Activated gamma-delta T cell treated with anti-CD3 and anti-CD28 coated beads, Interleukin-2, amount 50 U/mL, for 16 hours (primary cell): ENCODE data around the gene PARD6B.
"Not testable (repeated sequence)": the region's sequence is repeated elsewhere in the genome, so short reads cannot be mapped to it uniquely, and the experiment has no call there.

Experiments
- DNase-seq: peaks from one replicate; pipeline ENCODE4 v3.0.0-alpha.2; 2020; ENCODE audit warnings: low read depth

Gene PARD6B

GRCh38 chr20:50774515-50774914 is 43.1 kb downstream of the PARD6B start:
- no peak for DNase-seq

GRCh38 chr20:50776122-50776817 is 44.9 kb downstream of the PARD6B start:
- DNase-seq, result no peak

GRCh38 chr20:50777373-50777772 is 46.0 kb downstream of the PARD6B start:
- DNase-seq, result no peak

- DNase-seq, result not testable (repeated sequence)
Observed at GRCh38 chr20:50778994-50779393, 47.6 kb downstream of the PARD6B start.

- DNase-seq, result no peak
Observed at GRCh38 chr20:50783390-50783789, 52.0 kb downstream of the PARD6B start.

- no peak for DNase-seq
Observed at GRCh38 chr20:50783903-50784302, 52.5 kb downstream of the PARD6B start.

- DNase-seq, result no peak
Observed at GRCh38 chr20:50784464-50784863, 53.1 kb downstream of the PARD6B start.

GRCh38 chr20:50786703-50787102 is 55.3 kb downstream of the PARD6B start:
- no peak for DNase-seq

GRCh38 chr20:50787181-50787580 is 55.8 kb downstream of the PARD6B start:
- DNase-seq, result no peak

- no peak for DNase-seq
Observed at GRCh38 chr20:50788045-50788991, 56.9 kb downstream of the PARD6B start.

GRCh38 chr20:50789968-50790650 is 58.7 kb downstream of the PARD6B start:
- no peak for DNase-seq

GRCh38 chr20:50790651-50791277 is 59.4 kb downstream of the PARD6B start:
- DNase-seq, result peak; percentile 61

- no peak for DNase-seq
Observed at GRCh38 chr20:50792708-50793574, 61.6 kb downstream of the PARD6B start.

GRCh38 chr20:50793575-50794016 is 62.2 kb downstream of the PARD6B start:
- DNase-seq, result not testable (repeated sequence)

GRCh38 chr20:50794181-50794845 is 62.9 kb downstream of the PARD6B start:
- DNase-seq, result no peak

GRCh38 chr20:50794846-50795634 is 63.7 kb downstream of the PARD6B start, which contains the start of gene BCAS4:
Gene BCAS4, plus strand, starts transcription at chr20:50795061. Its CDS starts 23 bp downstream, at chr20:50795084.
- peak; percentile 69 for DNase-seq

- no peak for DNase-seq
Observed at GRCh38 chr20:50797142-50797541, 65.8 kb downstream of the PARD6B start.

GRCh38 chr20:50798650-50799049 is 67.3 kb downstream of the PARD6B start:
- DNase-seq, result no peak

GRCh38 chr20:50799176-50799889 is 68.0 kb downstream of the PARD6B start:
- no peak for DNase-seq
